ENCODE data around the gene FBLN2.

The FBLN2 gene

GRCh38 chr3:13629644-13630043 is 80.7 kb downstream of the FBLN2 start:
- Histone ChIP-seq H3K9me3 (ENCODE audit: control extremely low read depth in 1 of 5, control insufficient read depth in 4 of 5, insufficient read depth in 2 of 5, low read depth in 1 of 5, low read length in 4 of 5) (no peaks in the 10 kb centered on the region), H3K27me3 (replicated peaks in 2 of 5; ENCODE audit: control insufficient read depth in 4 of 5, insufficient read depth in 5 of 5, low read length in 4 of 5) (no peaks in the 10 kb centered on the region), H3K36me3 (ENCODE audit: control insufficient read depth in 4 of 4, insufficient read depth in 4 of 4, low read length in 3 of 4) (no peaks in the 10 kb centered on the region), H3K4me3 (ENCODE audit: control insufficient read depth in 1 of 7, extremely low read depth in 1 of 7, insufficient read depth in 4 of 7, low read depth in 2 of 7, low read length in 6 of 7) (no peak overlapping the region), H3K4me1 (ENCODE audit: control extremely low read depth in 1 of 4, control insufficient read depth in 4 of 4, insufficient read depth in 4 of 4, low read length in 3 of 4) (no peaks in the 10 kb centered on the region), H3K27ac (ENCODE audit: insufficient read depth in 1 of 2, low read depth in 1 of 2, low read length in 2 of 2, poor library complexity in 1 of 2, severe bottlenecking in 2 of 2) (no peak overlapping the region)
- DNase-seq, result no peak
- POLR2A ChIA-PET, result no interaction called here
- WGBS (ENCODE audit: insufficient coverage), result 93% methylated on average over 13 of the region's 16 CpGs
- CTCF ChIA-PET, result no interaction called here

GRCh38 chr3:13631256-13631655 is 82.3 kb downstream of the FBLN2 start:
- Histone ChIP-seq H3K27ac (ENCODE audit: insufficient read depth in 1 of 2, low read depth in 1 of 2, low read length in 2 of 2, poor library complexity in 1 of 2, severe bottlenecking in 2 of 2) (no peak overlapping the region), H3K27me3 (replicated peaks in 2 of 5; ENCODE audit: control insufficient read depth in 4 of 5, insufficient read depth in 5 of 5, low read length in 4 of 5) (no peaks in the 10 kb centered on the region), H3K4me3 (ENCODE audit: control insufficient read depth in 1 of 7, extremely low read depth in 1 of 7, insufficient read depth in 4 of 7, low read depth in 2 of 7, low read length in 6 of 7) (no peak overlapping the region), H3K36me3 (ENCODE audit: control insufficient read depth in 4 of 4, insufficient read depth in 4 of 4, low read length in 3 of 4) (no peaks in the 10 kb centered on the region), H3K9me3 (ENCODE audit: control extremely low read depth in 1 of 5, control insufficient read depth in 4 of 5, insufficient read depth in 2 of 5, low read depth in 1 of 5, low read length in 4 of 5) (no peaks in the 10 kb centered on the region), H3K4me1 (ENCODE audit: control extremely low read depth in 1 of 4, control insufficient read depth in 4 of 4, insufficient read depth in 4 of 4, low read length in 3 of 4) (no peaks in the 10 kb centered on the region)
- ChIA-PET CTCF (interaction anchor here (0.8 to 1.8 kb wide), 5 partner anchors 9 to 136 kb away, joined by 3 to 5 read pairs (median 4); no protein-coding TSS in a partner anchor), POLR2A (no interaction called here)
- no peak for DNase-seq
- WGBS (ENCODE audit: insufficient coverage), result 90% methylated on average over 13 of the region's 13 CpGs

DNA sequence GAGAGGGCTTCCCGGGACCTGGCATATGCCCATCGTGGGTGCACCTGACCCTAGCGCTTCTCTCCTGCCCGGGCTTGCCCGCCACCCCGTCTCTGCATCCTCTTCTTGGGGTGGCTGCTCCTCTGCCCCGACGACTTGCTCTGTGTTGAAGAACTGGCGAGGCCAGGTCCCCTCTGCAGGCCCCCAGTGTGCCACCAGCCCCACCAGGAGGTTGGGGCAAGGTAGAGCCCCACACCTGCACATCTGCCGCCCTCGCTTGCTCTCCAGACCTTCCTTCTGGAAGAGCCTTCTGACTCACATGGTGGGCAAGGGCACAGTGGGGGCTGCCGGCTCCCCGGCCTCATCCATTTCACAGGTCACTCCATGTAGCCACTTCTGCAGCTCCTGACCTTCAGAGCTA is 84.3 kb downstream of the FBLN2 start:
- no peaks in the 10 kb centered on the region for H3K36me3 ChIP-seq (ENCODE audit: control insufficient read depth in 4 of 4, insufficient read depth in 4 of 4, low read length in 3 of 4)
- H3K9me3 ChIP-seq (ENCODE audit: control extremely low read depth in 1 of 5, control insufficient read depth in 4 of 5, insufficient read depth in 2 of 5, low read depth in 1 of 5, low read length in 4 of 5), result no peaks in the 10 kb centered on the region
- 98% methylated on average over 10 of the region's 13 CpGs for WGBS (ENCODE audit: insufficient coverage)
- no peaks in the 10 kb centered on the region for H3K27me3 ChIP-seq (replicated peaks in 2 of 5; ENCODE audit: control insufficient read depth in 4 of 5, insufficient read depth in 5 of 5, low read length in 4 of 5)
- peaks cover 0 to 4% (median 0%) of the 10 kb centered on the region in 4 experiments for H3K4me1 ChIP-seq (ENCODE audit: control extremely low read depth in 1 of 4, control insufficient read depth in 4 of 4, insufficient read depth in 4 of 4, low read length in 3 of 4)
- H3K27ac ChIP-seq (ENCODE audit: insufficient read depth in 1 of 2, low read depth in 1 of 2, low read length in 2 of 2, poor library complexity in 1 of 2, severe bottlenecking in 2 of 2), result no peak overlapping the region
- CTCF ChIA-PET, result interaction anchor here (1.0 to 4.8 kb wide), 2 partner anchors 15 to 59 kb away, joined by 3 to 56 read pairs; no protein-coding TSS in a partner anchor
- H3K4me3 ChIP-seq (ENCODE audit: control insufficient read depth in 1 of 7, extremely low read depth in 1 of 7, insufficient read depth in 4 of 7, low read depth in 2 of 7, low read length in 6 of 7), result no peak overlapping the region
- DNase-seq, result no peak
- POLR2A ChIA-PET, result no interaction called here

- Histone ChIP-seq H3K4me3 (ENCODE audit: control insufficient read depth in 1 of 7, extremely low read depth in 1 of 7, insufficient read depth in 4 of 7, low read depth in 2 of 7, low read length in 6 of 7) (no peak overlapping the region), H3K9me3 (ENCODE audit: control extremely low read depth in 1 of 5, control insufficient read depth in 4 of 5, insufficient read depth in 2 of 5, low read depth in 1 of 5, low read length in 4 of 5) (no peaks in the 10 kb centered on the region), H3K27ac (ENCODE audit: insufficient read depth in 1 of 2, low read depth in 1 of 2, low read length in 2 of 2, poor library complexity in 1 of 2, severe bottlenecking in 2 of 2) (no peak overlapping the region), H3K36me3 (ENCODE audit: control insufficient read depth in 4 of 4, insufficient read depth in 4 of 4, low read length in 3 of 4) (no peaks in the 10 kb centered on the region), H3K27me3 (replicated peaks in 2 of 5; ENCODE audit: control insufficient read depth in 4 of 5, insufficient read depth in 5 of 5, low read length in 4 of 5) (no peaks in the 10 kb centered on the region), H3K4me1 (ENCODE audit: control extremely low read depth in 1 of 4, control insufficient read depth in 4 of 4, insufficient read depth in 4 of 4, low read length in 3 of 4) (peaks cover 0 to 4% (median 0%) of the 10 kb centered on the region in 4 experiments)
- ChIA-PET POLR2A (no interaction called here), CTCF (interaction anchor here (1.0 to 4.8 kb wide), 3 partner anchors 12 to 60 kb away, joined by 3 to 56 read pairs (median 6); no protein-coding TSS in a partner anchor)
- 97% methylated on average over 17 of the region's 18 CpGs for WGBS (ENCODE audit: insufficient coverage)
- DNase-seq, result no peak
These were observed 85.2 kb downstream of the FBLN2 start for GRCh38 chr3:13634151-13634550.

- Histone ChIP-seq H3K36me3 (ENCODE audit: control insufficient read depth in 4 of 4, insufficient read depth in 4 of 4, low read length in 3 of 4) (no peaks in the 10 kb centered on the region), H3K9me3 (ENCODE audit: control extremely low read depth in 1 of 5, control insufficient read depth in 4 of 5, insufficient read depth in 2 of 5, low read depth in 1 of 5, low read length in 4 of 5) (no peaks in the 10 kb centered on the region), H3K4me3 (ENCODE audit: control insufficient read depth in 1 of 7, extremely low read depth in 1 of 7, insufficient read depth in 4 of 7, low read depth in 2 of 7, low read length in 6 of 7) (no peak overlapping the region), H3K4me1 (ENCODE audit: control extremely low read depth in 1 of 4, control insufficient read depth in 4 of 4, insufficient read depth in 4 of 4, low read length in 3 of 4) (peaks cover 0 to 4% (median 0%) of the 10 kb centered on the region in 4 experiments), H3K27ac (ENCODE audit: insufficient read depth in 1 of 2, low read depth in 1 of 2, low read length in 2 of 2, poor library complexity in 1 of 2, severe bottlenecking in 2 of 2) (no peak overlapping the region), H3K27me3 (replicated peaks in 2 of 5; ENCODE audit: control insufficient read depth in 4 of 5, insufficient read depth in 5 of 5, low read length in 4 of 5) (no peaks in the 10 kb centered on the region)
- no peak for DNase-seq
- CTCF ChIA-PET, result interaction anchor here (1.6 to 4.8 kb wide), 2 partner anchors 12 to 14 kb away, joined by 6 to 56 read pairs; no protein-coding TSS in a partner anchor
- WGBS (ENCODE audit: insufficient coverage), result 71% methylated on average over 5 of the region's 10 CpGs
- POLR2A ChIA-PET, result no interaction called here
These were observed 85.7 kb downstream of the FBLN2 start for GRCh38 chr3:13634615-13635014.

DNA sequence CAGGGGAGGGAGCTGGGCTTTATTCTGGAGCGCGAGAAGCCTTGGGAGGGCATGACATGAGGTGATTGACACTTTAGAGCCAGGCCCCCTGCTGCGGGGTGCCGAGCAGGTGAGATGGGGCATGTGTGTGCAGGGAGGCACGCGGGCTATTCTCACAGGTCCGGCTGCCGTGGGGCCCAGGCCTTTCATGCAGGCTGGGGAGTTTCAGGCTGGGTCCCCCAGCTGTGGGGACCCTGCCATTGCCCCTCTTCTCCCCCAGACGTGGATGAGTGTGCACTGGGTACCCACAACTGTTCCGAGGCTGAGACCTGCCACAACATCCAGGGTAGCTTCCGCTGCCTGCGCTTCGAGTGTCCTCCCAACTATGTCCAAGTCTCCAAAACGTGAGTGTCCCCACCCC is 87.3 kb downstream of the FBLN2 start:
- Histone ChIP-seq H3K27ac (ENCODE audit: insufficient read depth in 1 of 2, low read depth in 1 of 2, low read length in 2 of 2, poor library complexity in 1 of 2, severe bottlenecking in 2 of 2) (no peak overlapping the region), H3K4me1 (ENCODE audit: control extremely low read depth in 1 of 4, control insufficient read depth in 4 of 4, insufficient read depth in 4 of 4, low read length in 3 of 4) (peaks cover 0 to 4% (median 0%) of the 10 kb centered on the region in 4 experiments), H3K9me3 (ENCODE audit: control extremely low read depth in 1 of 5, control insufficient read depth in 4 of 5, insufficient read depth in 2 of 5, low read depth in 1 of 5, low read length in 4 of 5) (no peaks in the 10 kb centered on the region), H3K27me3 (replicated peaks in 2 of 5; ENCODE audit: control insufficient read depth in 4 of 5, insufficient read depth in 5 of 5, low read length in 4 of 5) (no peaks in the 10 kb centered on the region), H3K36me3 (ENCODE audit: control insufficient read depth in 4 of 4, insufficient read depth in 4 of 4, low read length in 3 of 4) (no peaks in the 10 kb centered on the region), H3K4me3 (ENCODE audit: control insufficient read depth in 1 of 7, extremely low read depth in 1 of 7, insufficient read depth in 4 of 7, low read depth in 2 of 7, low read length in 6 of 7) (no peak overlapping the region)
- 99% methylated on average over 14 of the region's 14 CpGs for WGBS (ENCODE audit: insufficient coverage)
- DNase-seq, result no peak
- CTCF ChIA-PET, result interaction anchor here (1.1 to 4.8 kb wide), 3 partner anchors 12 to 141 kb away, joined by 3 to 56 read pairs (median 4); no protein-coding TSS in a partner anchor
- POLR2A ChIA-PET, result no interaction called here

GRCh38 chr3:13636874-13637273 is 87.9 kb downstream of the FBLN2 start:
- DNase-seq, result no peak
- Histone ChIP-seq H3K4me1 (ENCODE audit: control extremely low read depth in 1 of 4, control insufficient read depth in 4 of 4, insufficient read depth in 4 of 4, low read length in 3 of 4) (peaks cover 0 to 4% (median 0%) of the 10 kb centered on the region in 4 experiments), H3K27me3 (replicated peaks in 2 of 5; ENCODE audit: control insufficient read depth in 4 of 5, insufficient read depth in 5 of 5, low read length in 4 of 5) (no peaks in the 10 kb centered on the region), H3K27ac (ENCODE audit: insufficient read depth in 1 of 2, low read depth in 1 of 2, low read length in 2 of 2, poor library complexity in 1 of 2, severe bottlenecking in 2 of 2) (no peak overlapping the region), H3K36me3 (ENCODE audit: control insufficient read depth in 4 of 4, insufficient read depth in 4 of 4, low read length in 3 of 4) (no peaks in the 10 kb centered on the region), H3K4me3 (ENCODE audit: control insufficient read depth in 1 of 7, extremely low read depth in 1 of 7, insufficient read depth in 4 of 7, low read depth in 2 of 7, low read length in 6 of 7) (no peak overlapping the region), H3K9me3 (ENCODE audit: control extremely low read depth in 1 of 5, control insufficient read depth in 4 of 5, insufficient read depth in 2 of 5, low read depth in 1 of 5, low read length in 4 of 5) (no peaks in the 10 kb centered on the region)
- ChIA-PET POLR2A (no interaction called here), CTCF (interaction anchor here (1.2 to 4.8 kb wide), 2 partner anchors 11 to 137 kb away, joined by 4 to 56 read pairs; no protein-coding TSS in a partner anchor)
- 94% methylated on average over 3 of the region's 8 CpGs for WGBS (ENCODE audit: insufficient coverage)
